Naive B cell (primary cell): ENCODE results near the gene ALDH2. TPM values are rescaled to one million over a fixed set of nuclear protein-coding genes. Genes with fewer than 3 reads are reported as not detected.
"Not testable (repeated sequence)": the region's sequence is repeated elsewhere in the genome, so short reads cannot be mapped to it uniquely, and the experiment has no call there.

Experiments
- ATAC-seq, 2 donors: fragments of 150-1000 bp; cut with Tn5 transposase; 2 replicates each; pipeline ENCODE4 v1.10.0; 2021; ENCODE audit warnings: low read depth in 2 of 2, mild to moderate bottlenecking in 2 of 2, moderate library complexity in 2 of 2
- DNase-seq: peaks from one replicate; pipeline ENCODE4 v3.0.0; 2022
- H3K27ac Mint-ChIP-seq, 6 donors: one replicate each; pipeline ENCODE4 v1.8.0; 2020 to 2022; ENCODE audit warnings: mild to moderate bottlenecking in 6 of 6, mixed read lengths in 6 of 6, moderate library complexity in 5 of 6, inconsistent platforms in 2 of 6
- H3K27me3 Mint-ChIP-seq, 3 donors: one replicate each; pipeline ENCODE4 v1.8.0; 2021 to 2022; ENCODE audit warnings: mixed read lengths in 3 of 3, mild to moderate bottlenecking in 1 of 3
- H3K36me3 Mint-ChIP-seq, 2 donors: one replicate each; pipeline ENCODE4 v1.8.0; 2020 to 2022; ENCODE audit warnings: mixed read lengths in 2 of 2, inconsistent platforms in 1 of 2, mild to moderate bottlenecking in 1 of 2
- H3K4me1 Mint-ChIP-seq, 3 donors: one replicate each; pipeline ENCODE4 v1.8.0; 2020 to 2022; ENCODE audit warnings: mixed read lengths in 3 of 3, inconsistent platforms in 1 of 3, mild to moderate bottlenecking in 1 of 3, moderate library complexity in 1 of 3
- H3K4me3 Mint-ChIP-seq, 8 donors: one replicate each; pipeline ENCODE4 v1.8.0; 2020 to 2022; ENCODE audit warnings: mild to moderate bottlenecking in 8 of 8, mixed read lengths in 8 of 8, moderate library complexity in 8 of 8, inconsistent platforms in 2 of 8
- H3K9me3 Mint-ChIP-seq, 7 donors: one replicate each; pipeline ENCODE4 v1.8.0; 2020 to 2022; ENCODE audit warnings: mixed read lengths in 7 of 7, mild to moderate bottlenecking in 5 of 7, inconsistent platforms in 2 of 7, moderate library complexity in 1 of 7
- polyA plus RNA-seq, 6 donors: library from polyadenylated mRNA; unstranded; fragments of 300-500 nt; fragmentation: Illumina TruSeq; gene quantifications; one replicate each; pipeline ENCODE4 v1.2.3, GENCODE V29; 2021; ENCODE audit warnings: low read depth in 6 of 6

ALDH2 gene
- polyA plus RNA-seq, 6 donors from 2014 or later = 11.5 to 16.9 (median 13.2) TPM

DNA sequence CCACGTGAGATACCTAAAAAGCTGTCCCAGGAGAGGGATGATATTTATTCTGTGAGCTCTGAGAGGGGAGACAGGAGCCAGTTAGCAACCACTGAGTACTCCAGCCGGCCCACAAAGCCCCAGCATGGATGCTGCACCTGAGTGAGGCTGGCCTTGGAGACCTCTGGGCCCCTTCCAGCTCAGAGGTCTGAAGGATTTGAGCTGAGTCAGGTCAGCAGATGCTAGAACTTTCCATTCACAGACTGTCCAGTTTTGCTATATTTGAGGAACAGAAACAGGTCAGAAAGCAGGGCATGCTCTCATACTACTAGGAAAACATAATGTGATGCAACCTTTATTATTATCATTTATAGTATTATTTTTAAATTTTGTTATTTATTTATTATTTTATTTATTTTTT is 60.3 kb downstream of the ALDH2 start:
- Mint-ChIP-seq H3K9me3 (no peaks in the 10 kb centered on the region), H3K36me3 (no peaks in the 10 kb centered on the region), H3K4me3 (no peak overlapping the region), H3K27me3 (peaks cover 0 to 20% (median 0%) of the 10 kb centered on the region in 3 donors), H3K27ac (no peak overlapping the region), H3K4me1 (no peaks in the 10 kb centered on the region)
- DNase-seq (no peak), ATAC-seq (no peak)

DNA sequence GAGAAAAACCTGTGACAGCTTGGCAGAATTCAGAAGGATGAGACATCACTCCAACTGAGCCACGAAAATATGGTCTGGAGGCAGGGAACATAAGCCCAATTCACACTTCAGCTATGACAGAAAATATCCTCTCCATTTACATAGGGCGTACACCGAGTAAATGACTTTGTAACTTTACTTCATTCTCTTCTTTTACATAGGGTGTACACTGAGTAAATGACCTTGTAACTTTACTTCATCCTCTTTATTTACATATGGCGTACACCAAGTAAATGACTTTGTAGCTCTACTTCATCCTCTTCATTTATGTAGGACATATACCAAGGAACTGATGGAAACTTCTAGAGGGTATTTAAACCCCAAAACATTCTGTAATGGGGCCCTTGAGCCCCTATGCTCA is 61.2 kb downstream of the ALDH2 start:
- Mint-ChIP-seq H3K4me3 (no peak overlapping the region), H3K9me3 (no peaks in the 10 kb centered on the region), H3K27me3 (peaks cover 0 to 20% (median 3%) of the 10 kb centered on the region in 3 donors), H3K4me1 (no peaks in the 10 kb centered on the region), H3K36me3 (no peaks in the 10 kb centered on the region), H3K27ac (no peak overlapping the region)
- no peak for ATAC-seq
- DNase-seq = no peak

DNA sequence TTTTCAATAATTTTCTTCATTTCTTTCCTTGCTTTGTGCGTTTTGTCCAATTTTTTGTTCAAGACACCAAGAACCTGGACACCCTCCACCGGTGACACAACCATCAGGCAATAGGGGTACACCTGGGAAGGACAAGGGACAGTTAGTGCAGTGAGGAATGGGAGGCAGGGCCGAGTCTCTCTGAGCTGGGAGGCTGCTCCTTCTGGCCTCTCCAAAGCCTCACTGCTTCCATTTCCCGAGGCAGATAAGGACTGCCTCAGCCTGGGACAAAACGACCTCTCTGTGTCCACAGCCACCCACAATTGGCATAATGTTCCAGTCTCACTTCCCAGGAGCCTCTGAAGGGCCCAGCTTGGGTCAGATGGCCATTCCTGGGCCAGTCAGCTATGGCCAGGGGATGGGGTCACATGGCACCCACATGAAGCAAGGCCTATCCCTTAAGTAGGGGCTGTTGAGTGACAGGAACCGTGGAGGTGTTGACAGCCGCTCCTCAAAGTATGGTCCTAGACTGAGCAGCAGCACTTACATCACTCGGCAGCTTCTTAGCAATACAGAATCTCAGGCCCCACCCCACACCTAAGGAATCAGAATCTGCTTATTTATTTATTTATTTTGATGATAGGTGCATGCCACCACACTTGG is 61.7 kb downstream of the ALDH2 start:
- Mint-ChIP-seq H3K4me1 (no peaks in the 10 kb centered on the region), H3K4me3 (no peak overlapping the region), H3K27ac (no peak overlapping the region), H3K36me3 (no peaks in the 10 kb centered on the region), H3K9me3 (peaks cover 0 to 2% (median 0%) of the 10 kb centered on the region in 7 donors), H3K27me3 (peaks cover 0 to 15% (median 3%) of the 10 kb centered on the region in 3 donors)
- ATAC-seq (no peak), DNase-seq (no peak)

DNA sequence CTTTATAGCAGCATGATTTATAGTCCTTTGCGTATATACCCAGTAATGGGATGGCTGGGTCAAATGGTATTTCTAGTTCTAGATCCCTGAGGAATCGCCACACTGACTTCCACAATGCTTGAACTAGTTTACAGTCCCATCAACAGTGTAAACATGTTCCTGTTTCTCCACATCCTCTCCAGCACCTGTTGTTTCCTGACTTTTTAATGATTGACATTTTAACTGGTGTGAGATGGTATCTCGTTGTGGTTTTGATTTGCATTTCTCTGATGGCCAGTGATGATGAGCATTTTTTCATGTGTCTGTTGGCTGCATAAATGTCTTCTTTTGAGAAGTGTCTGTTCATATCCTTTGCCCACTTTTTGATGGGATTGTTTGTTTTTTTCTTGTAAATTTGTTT is 62.9 kb downstream of the ALDH2 start:
- DNase-seq, H3K4me1 Mint-ChIP-seq, H3K36me3 Mint-ChIP-seq, H3K4me3 Mint-ChIP-seq, ATAC-seq, H3K27ac Mint-ChIP-seq, H3K9me3 Mint-ChIP-seq: not testable (repeated sequence)
- H3K27me3 Mint-ChIP-seq = peaks cover 0 to 19% (median 3%) of the 10 kb centered on the region in 3 donors

DNA sequence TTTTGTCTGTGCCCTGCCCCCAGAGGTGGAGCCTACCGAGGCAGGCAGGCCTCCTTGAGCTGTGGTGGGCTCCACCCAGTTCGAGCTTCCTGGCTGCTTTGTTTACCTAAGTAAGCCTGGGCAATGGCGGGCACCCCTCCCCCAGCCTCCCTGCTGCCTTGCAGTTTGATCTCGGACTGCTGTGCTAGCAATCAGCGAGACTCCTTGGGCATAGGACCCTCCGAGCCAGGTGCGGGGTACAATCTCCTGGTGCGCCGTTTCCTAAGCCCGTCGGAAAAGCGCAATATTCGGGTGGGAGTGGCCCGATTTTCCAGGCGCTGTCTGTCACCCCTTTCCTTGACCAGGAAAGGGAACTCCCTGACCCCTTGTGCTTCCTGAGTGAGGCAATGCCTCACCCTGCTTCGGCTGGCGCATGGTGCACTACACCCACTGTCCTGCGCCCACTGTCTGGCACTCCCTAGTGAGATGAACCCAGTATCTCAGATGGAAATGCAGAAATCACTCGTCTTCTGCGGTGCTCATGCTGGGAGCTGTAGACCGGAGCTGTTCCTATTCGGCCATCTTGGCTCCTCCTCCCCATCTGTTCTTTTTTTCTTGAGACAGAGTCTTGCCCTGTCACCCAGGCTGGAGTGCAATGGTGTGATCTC is 68.1 kb downstream of the ALDH2 start:
- ATAC-seq, DNase-seq, H3K36me3 Mint-ChIP-seq, H3K9me3 Mint-ChIP-seq, H3K4me1 Mint-ChIP-seq: not testable (repeated sequence)
- Mint-ChIP-seq H3K4me3 (peak overlapping the region in 1 of 8 donors; percentile 15), H3K27me3 (peaks cover 0 to 11% (median 3%) of the 10 kb centered on the region in 3 donors), H3K27ac (peak overlapping the region in 1 of 6 donors; percentile 70)

DNA sequence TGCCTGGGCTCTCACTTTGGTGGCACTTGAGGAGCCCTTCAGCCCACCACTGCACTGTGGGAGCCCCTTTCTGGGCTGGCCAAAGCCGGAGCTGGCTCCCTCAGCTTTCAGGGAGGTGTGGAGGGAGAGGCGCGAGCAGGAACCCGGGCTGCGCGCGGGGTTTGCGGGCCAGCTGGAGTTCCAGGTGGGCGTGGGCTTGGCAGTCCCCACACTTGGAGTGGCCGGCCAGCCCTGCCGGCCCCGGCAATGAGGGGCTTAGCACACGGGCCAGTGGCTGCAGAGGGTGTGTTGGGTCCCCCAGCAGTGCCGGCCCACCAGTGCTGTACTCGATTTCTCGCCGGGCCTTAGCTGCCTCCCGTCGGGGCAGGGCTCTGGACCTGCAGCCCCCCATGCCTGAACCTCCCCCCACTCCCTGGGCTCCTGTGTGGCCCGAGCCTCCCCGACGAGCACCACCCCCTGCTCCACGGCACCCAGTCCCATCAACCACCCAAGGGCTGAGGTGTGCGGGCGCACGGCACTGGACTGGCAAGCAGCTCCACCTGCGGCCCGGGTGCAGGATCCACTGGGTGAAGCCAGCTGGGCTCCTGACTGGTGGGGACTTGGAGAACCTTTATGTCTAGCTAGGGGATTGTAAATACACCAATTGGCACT is 68.9 kb downstream of the ALDH2 start:
- ATAC-seq, DNase-seq, H3K9me3 Mint-ChIP-seq, H3K27ac Mint-ChIP-seq, H3K36me3 Mint-ChIP-seq, H3K4me3 Mint-ChIP-seq: not testable (repeated sequence)
- Mint-ChIP-seq H3K27me3 (peaks cover 0 to 11% (median 3%) of the 10 kb centered on the region in 3 donors), H3K4me1 (peaks cover 11 to 13% (median 11%) of the 10 kb centered on the region in 3 donors)

DNA sequence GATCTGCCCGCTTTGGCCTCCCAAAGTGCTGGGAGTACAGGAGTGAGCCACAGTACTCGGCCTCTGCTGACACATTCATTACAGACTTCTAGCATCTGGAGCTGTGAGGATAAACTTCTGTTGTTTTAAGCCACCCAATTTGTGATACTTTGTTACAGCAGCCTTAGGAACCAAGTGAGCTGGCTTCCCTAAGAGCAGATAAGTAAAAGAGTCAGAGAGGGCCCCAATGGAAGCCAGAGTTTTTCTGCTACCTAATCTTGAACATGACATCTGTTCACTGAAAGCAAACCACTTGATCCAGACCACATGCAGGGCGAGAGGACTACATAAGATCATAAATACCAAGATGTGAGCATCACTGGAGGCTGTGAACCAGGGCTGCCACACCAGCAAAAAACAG is 71.6 kb downstream of the ALDH2 start:
- Mint-ChIP-seq H3K4me3 (peak overlapping the region in 3 of 8 donors; percentile 2 to 67 (median 42)), H3K36me3 (no peaks in the 10 kb centered on the region), H3K27ac (peak overlapping the region in 2 of 6 donors; percentile 39 to 78), H3K4me1 (peaks cover 20 to 31% (median 29%) of the 10 kb centered on the region in 3 donors), H3K9me3 (peaks cover 0 to 2% (median 0%) of the 10 kb centered on the region in 7 donors), H3K27me3 (peaks cover 0 to 5% (median 0%) of the 10 kb centered on the region in 3 donors)
- DNase-seq (no peak), ATAC-seq (no peak)

DNA sequence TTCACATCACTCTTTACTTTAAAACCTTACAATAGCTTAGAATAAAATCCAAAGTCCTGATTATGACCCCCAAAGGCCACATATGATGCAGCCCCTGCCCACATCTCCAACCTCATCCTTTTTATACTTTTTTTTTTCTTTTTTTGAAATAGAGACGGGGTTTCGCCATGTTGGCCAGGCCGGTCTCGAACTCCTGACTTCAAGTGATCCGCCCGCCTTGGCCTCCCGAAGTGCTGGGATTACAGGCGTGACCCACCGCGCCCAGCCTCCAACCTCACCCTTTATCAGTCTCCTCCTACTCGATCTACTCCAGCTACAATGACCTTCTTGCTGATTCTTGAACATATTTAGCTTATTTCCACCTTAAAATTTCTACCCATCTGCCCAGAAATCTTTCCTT is 74.1 kb downstream of the ALDH2 start:
- Mint-ChIP-seq H3K36me3 (peaks cover 0 to 6% of the 10 kb centered on the region in 2 donors), H3K4me3 (peak overlapping the region; percentile 94 to 99 (median 98)), H3K27me3 (no peaks in the 10 kb centered on the region), H3K4me1 (peaks cover 27 to 49% (median 34%) of the 10 kb centered on the region in 3 donors), H3K9me3 (no peaks in the 10 kb centered on the region), H3K27ac (peak overlapping the region; percentile 99)
- ATAC-seq (no peak), DNase-seq (no peak)

DNA sequence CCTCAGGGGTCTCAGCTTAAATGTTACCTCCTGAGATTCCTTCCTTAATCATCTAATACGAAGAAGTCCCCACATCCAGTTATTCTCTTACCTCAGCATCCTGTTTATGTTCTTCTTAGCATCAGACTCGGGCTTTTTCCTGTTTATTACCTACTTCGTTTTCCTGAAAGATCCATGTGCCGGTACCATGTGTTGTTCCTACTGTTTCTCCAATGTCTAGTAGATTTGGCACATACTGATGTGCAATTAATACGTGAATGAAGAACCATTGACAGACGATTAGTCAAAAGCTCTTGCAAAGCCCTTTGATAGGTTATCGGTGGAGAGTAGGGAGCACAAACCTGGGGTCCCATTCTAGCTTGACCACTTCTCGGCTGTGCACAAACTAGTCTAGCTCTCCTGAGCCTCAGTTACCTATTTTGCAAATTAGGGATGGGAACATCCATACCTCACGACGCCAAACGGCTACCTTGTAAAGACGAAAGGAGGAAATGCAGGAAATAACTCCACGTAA is 74.6 kb downstream of the ALDH2 start:
- H3K27ac Mint-ChIP-seq = peak overlapping the region; percentile 99
- no peaks in the 10 kb centered on the region for H3K27me3 Mint-ChIP-seq
- no peak for DNase-seq
- peaks cover 0 to 6% of the 10 kb centered on the region in 2 donors for H3K36me3 Mint-ChIP-seq
- no peak for ATAC-seq
- H3K4me1 Mint-ChIP-seq = peaks cover 27 to 53% (median 34%) of the 10 kb centered on the region in 3 donors
- no peaks in the 10 kb centered on the region for H3K9me3 Mint-ChIP-seq
- peak overlapping the region; percentile 94 to 99 (median 98) for H3K4me3 Mint-ChIP-seq

DNA sequence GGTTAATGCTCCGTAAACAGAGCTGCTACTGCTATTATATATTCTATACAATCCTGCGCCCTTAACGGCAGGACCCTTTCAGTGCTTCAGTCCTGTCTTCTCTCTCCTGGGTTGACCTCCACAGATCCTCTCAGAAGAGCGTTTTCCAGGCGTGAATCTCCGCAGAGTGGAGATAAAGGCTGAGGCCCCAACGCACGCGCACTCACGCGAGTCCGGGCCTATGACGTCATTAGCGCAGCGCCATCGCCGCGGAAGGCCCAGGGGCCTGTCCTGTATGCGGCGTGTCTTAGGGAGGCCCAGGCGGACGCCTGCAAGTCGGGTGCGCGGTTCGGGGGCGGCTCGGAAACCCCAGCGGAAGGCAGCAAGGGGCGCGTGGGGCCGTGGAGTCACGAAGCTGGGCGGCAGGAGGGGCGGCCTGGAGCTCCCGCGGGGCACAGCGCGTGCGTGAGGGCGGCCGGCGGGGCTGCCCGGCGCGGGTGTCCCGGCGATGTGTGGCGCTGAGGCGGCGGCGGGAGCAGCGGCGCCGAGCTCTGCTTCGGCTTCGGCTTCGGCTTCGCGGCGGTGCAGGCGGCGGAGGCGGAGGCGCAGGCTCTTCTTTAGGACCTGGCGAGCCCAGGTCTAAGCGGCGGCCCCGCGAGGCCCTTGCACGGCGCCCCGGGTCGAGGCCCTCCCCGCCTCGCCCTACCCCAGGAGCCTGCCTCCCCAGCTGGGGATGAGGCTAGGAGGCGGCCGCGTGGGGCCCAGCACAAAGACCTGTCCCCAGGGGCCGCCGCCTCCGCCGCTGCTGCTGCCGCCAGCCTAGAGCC is 75.2 kb downstream of the ALDH2 start, which contains the start of gene MAPKAPK5:
MAPKAPK5 (plus strand) TSS at position 479 of the 806 bp plus-strand sequence. CDS start 506 bp downstream, outside the sequence.
- peak within 1 kb of the TSS; percentile 94 to 99 (median 98) for H3K4me3 Mint-ChIP-seq
- DNase-seq (peak; percentile 98), ATAC-seq (peak; percentile 86 to 87)
- no peaks in the 10 kb centered on the region for H3K9me3 Mint-ChIP-seq
- no peaks in the 10 kb centered on the region for H3K27me3 Mint-ChIP-seq
- H3K27ac Mint-ChIP-seq = peak within 1 kb of the TSS; percentile 99
- peaks cover 0 to 6% of the 10 kb centered on the region in 2 donors for H3K36me3 Mint-ChIP-seq
- peaks cover 32 to 56% (median 34%) of the 10 kb centered on the region in 3 donors for H3K4me1 Mint-ChIP-seq

DNA sequence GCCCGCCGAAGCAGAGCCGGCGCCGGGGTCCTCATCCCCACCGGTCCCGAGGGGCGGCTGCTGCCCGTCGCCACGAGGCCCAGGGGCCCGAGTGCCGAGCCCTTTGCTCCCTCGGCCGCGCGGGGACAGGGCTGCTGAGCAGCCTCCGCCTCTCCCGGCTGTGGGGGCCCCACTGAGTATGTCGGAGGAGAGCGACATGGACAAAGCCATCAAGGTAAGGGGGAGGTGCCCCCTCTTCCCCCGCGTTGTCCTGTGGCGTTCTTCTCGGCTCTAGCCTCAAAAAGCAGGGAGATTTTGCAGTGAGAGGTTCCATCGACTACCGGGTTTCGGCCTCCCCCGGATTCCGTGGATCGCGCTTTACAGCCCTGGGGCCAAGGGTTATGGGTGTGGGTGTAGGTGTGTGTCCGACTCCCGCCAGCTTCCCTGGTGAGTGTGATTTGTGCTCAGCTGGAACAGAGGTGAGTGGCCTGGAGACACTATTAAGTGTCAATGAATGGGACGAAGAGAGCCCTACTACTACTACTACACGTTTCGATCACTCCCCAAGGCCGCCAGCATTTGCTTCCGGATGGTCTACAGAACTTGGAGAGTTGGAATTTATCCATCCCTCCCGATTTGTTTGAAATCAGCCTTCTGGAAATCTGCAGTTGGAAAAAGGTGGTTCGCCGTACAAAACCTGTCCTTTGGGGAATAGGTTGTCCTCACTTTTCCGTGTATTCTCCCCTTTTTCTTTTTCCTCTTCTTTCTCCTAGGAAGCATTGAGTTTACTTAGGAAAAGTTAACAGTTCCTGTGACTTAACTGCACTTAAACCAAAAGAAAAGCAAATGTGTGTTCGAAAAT is 76.0 kb downstream of the ALDH2 start:
- Mint-ChIP-seq H3K27ac (peak overlapping the region; percentile 92 to 99 (median 96)), H3K27me3 (no peaks in the 10 kb centered on the region), H3K4me3 (peak overlapping the region; percentile 94 to 99 (median 95)), H3K4me1 (peaks cover 38 to 63% (median 40%) of the 10 kb centered on the region in 3 donors), H3K36me3 (peaks cover 0 to 6% of the 10 kb centered on the region in 2 donors), H3K9me3 (peaks cover 0 to 2% (median 0%) of the 10 kb centered on the region in 7 donors)
- no peak for DNase-seq
- peak; percentile 9 to 23 for ATAC-seq

DNA sequence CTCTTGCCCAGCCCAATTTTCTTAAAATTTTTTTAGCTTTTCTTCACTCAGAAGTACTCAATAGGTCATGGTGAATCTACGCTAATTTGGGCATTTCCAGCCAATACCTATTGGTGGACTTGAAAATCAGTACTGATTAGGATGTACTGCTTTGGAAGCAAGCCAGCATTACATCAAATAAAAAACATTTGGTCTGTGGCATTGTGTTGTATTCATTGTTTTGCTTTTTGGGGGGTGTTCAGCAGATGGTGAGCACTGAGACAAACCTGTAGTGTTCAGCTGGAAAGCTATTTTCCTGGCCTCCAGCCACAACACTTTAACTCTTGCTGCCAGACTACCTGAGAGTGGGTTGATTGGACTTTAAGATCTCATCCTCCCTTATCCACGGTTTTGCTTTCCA is 79.3 kb downstream of the ALDH2 start:
- H3K9me3 Mint-ChIP-seq = peaks cover 0 to 3% (median 0%) of the 10 kb centered on the region in 7 donors
- peaks cover 0 to 11% of the 10 kb centered on the region in 2 donors for H3K36me3 Mint-ChIP-seq
- DNase-seq (no peak), ATAC-seq (no peak)
- no peaks in the 10 kb centered on the region for H3K27me3 Mint-ChIP-seq
- H3K4me1 Mint-ChIP-seq = peaks cover 30 to 51% (median 32%) of the 10 kb centered on the region in 3 donors
- peak overlapping the region in 3 of 6 donors; percentile 20 to 52 (median 28) for H3K27ac Mint-ChIP-seq
- peak overlapping the region in 1 of 8 donors; percentile 12 for H3K4me3 Mint-ChIP-seq
